GM18520 (cell line): ENCODE results near the gene INTU.

Experiments
- ATAC-seq: cut with Tn5 transposase; IDR thresholded peaks from one replicate; pipeline ENCODE4 v1.9.1; 2021; ENCODE audit not compliant: unreplicated experiment

The INTU gene

GRCh38 chr4:127741247-127741646 lies 108.5 kb downstream of the INTU start:
- no peak for ATAC-seq

- no peak for ATAC-seq
These were observed 115.1 kb downstream of the INTU start for GRCh38 chr4:127747883-127748282.

DNA sequence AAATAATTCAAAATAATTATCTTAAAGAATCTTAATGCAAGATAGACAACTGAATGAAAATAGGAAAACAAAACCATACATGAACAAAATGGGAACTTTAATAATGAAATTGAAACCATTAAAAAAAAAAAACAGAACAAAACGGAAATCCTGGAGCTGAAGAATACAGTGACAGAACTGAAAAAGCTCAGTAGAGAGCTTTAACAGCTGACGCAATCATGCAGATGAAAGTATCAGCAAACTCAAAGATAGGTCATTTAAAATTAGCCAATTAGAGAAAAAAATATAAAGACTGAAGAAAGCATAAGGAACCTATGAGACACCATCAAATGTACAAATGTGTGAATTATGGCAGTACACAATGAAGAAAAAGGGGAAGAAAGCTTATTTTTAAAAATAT lies 116.2 kb downstream of the INTU start:
- no peak for ATAC-seq

DNA sequence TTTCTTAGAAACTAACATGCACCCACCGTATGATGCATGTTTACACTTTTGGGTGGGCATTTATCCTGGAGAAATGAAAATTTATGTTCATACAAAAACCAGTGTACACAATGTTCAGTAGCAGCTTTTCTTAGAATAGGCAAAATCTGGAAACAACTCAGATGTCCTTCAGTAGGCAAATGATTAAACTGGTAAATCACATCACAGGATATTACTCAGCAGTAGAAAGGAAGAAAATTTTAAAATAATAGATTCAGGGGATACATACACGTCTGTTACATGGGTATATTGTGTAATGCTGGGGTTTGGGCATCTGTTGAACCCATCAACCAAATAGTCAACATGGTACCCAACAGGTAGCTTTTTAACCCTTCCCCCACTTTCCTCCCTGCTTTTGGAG lies 124.1 kb downstream of the INTU start:
- no peak for ATAC-seq

GRCh38 chr4:127759228-127759820 lies 126.6 kb downstream of the INTU start:
- ATAC-seq, result peak; percentile 48

GRCh38 chr4:127759893-127760292 lies 127.1 kb downstream of the INTU start:
- no peak for ATAC-seq

DNA sequence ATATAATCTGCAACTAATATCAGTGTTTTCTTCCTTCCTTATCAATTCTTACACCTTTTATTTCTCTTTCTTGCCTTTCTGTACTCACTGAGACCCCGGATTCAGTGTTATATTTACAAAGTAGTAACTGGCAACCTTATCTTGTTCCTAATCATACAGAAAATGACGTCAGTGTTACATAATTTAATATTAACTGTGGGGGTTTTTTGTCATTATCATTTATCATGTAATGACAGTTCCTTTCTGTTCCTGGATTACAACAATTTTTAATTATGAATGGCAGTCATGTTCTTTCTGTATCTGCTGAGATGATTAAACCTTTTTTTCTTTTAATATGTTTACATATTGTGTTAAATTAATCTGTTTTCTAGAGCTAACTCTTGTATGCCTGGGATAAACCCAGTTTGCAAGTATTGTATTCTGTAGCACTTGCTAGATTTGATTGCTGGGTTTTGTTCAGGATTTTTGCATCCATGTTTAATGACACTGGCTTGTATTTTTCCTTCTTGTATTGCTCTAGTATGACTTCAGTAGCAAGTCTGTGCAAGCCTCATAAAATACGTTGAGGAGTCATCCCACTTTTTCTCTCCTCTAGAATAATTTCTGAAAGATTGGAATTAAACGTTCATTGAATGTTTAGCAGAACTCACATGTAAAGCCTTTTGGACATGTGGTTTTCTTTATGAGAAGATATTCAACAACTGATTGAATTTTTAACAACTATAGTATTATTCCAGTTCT lies 138.9 kb downstream of the INTU start:
- no peak for ATAC-seq

- no peak for ATAC-seq
These were observed 140.3 kb downstream of the INTU start for GRCh38 chr4:127772769-127773671.

DNA sequence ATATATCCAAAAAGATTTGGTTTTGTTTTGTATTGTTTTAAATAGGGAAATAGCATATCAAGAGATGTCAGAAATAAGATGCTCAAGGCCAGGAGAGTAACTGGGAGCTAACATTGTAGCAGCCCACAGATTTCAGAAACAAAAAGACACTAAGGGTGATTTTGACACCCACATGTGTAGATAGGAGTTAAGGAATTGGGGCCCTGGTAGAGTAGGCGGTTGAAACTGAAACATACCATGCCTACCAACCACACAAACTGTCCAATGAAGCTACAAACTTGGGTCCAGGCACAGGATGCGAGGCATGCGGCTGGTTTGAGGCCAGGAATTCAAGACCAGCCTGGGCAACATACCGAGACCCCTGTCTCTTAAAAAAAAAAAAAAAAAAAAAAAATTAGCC lies 143.1 kb downstream of the INTU start:
- no peak for ATAC-seq
